ENCODE data around the gene SHC4. TPM values are rescaled to one million over a fixed set of nuclear protein-coding genes. Genes with fewer than 3 reads are reported as not detected.

SHC4 gene
- total and polyA plus RNA-seq, 9 of the 15 experiments (the other 6 are each of a cell fraction or from before 2014, with no cell fraction given): 0.43 to 1.2 (median 0.67) TPM

DNA sequence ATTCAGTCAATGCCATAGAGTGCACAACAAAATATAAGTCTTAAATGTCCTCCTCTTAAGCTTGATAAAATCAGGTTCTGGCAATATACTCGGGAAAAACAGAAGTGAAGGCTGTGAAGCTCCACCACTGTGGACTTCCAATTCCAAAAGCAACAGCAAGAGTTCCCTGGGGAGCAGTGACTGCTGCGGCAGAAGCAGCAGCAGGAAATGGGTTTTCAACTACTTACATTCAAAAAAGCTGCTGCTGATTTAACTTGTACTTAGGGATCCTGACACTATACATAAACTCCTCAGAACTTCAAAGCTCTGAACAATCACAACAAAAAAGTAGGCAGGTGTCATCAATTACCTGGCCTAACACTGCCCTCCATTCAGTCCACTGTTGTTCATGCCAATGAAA is 157.6 kb downstream of the SHC4 start (continued):
- TF ChIP-seq, protein P1, sequence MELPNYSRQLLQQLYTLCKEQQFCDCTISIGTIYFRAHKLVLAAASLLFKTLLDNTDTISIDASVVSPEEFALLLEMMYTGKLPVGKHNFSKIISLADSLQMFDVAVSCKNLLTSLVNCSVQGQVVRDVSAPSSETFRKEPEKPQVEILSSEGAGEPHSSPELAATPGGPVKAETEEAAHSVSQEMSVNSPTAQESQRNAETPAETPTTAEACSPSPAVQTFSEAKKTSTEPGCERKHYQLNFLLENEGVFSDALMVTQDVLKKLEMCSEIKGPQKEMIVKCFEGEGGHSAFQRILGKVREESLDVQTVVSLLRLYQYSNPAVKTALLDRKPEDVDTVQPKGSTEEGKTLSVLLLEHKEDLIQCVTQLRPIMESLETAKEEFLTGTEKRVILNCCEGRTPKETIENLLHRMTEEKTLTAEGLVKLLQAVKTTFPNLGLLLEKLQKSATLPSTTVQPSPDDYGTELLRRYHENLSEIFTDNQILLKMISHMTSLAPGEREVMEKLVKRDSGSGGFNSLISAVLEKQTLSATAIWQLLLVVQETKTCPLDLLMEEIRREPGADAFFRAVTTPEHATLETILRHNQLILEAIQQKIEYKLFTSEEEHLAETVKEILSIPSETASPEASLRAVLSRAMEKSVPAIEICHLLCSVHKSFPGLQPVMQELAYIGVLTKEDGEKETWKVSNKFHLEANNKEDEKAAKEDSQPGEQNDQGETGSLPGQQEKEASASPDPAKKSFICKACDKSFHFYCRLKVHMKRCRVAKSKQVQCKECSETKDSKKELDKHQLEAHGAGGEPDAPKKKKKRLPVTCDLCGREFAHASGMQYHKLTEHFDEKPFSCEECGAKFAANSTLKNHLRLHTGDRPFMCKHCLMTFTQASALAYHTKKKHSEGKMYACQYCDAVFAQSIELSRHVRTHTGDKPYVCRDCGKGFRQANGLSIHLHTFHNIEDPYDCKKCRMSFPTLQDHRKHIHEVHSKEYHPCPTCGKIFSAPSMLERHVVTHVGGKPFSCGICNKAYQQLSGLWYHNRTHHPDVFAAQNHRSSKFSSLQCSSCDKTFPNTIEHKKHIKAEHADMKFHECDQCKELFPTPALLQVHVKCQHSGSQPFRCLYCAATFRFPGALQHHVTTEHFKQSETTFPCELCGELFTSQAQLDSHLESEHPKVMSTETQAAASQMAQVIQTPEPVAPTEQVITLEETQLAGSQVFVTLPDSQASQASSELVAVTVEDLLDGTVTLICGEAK (IDR thresholded peaks at IDR 0.05): no peak
- TF ChIP-seq, protein P1 (CRISPR knock-in tag; IDR thresholded peaks at IDR 0.05): no peak
- TF ChIP-seq ZNF232 (CRISPR knock-in tag; IDR thresholded peaks at IDR 0.05) (no peak), MAFF (IDR thresholded peaks at IDR 0.05; ENCODE audit: low read length) (no peak), SRSF7 (optimal IDR thresholded peaks at IDR 0.05; ENCODE audit: low read depth, low read length) (no peak), SIX5 (IDR thresholded peaks at IDR 0.05; ENCODE audit: borderline replicate concordance in 1 of 2, insufficient read depth in 1 of 2, low read depth in 1 of 2, low read length in 2 of 2) (no peak), HDAC6 (IDR thresholded peaks at IDR 0.05; ENCODE audit: low read depth, low read length) (no peak)
- TF ChIP-seq, protein P2, sequence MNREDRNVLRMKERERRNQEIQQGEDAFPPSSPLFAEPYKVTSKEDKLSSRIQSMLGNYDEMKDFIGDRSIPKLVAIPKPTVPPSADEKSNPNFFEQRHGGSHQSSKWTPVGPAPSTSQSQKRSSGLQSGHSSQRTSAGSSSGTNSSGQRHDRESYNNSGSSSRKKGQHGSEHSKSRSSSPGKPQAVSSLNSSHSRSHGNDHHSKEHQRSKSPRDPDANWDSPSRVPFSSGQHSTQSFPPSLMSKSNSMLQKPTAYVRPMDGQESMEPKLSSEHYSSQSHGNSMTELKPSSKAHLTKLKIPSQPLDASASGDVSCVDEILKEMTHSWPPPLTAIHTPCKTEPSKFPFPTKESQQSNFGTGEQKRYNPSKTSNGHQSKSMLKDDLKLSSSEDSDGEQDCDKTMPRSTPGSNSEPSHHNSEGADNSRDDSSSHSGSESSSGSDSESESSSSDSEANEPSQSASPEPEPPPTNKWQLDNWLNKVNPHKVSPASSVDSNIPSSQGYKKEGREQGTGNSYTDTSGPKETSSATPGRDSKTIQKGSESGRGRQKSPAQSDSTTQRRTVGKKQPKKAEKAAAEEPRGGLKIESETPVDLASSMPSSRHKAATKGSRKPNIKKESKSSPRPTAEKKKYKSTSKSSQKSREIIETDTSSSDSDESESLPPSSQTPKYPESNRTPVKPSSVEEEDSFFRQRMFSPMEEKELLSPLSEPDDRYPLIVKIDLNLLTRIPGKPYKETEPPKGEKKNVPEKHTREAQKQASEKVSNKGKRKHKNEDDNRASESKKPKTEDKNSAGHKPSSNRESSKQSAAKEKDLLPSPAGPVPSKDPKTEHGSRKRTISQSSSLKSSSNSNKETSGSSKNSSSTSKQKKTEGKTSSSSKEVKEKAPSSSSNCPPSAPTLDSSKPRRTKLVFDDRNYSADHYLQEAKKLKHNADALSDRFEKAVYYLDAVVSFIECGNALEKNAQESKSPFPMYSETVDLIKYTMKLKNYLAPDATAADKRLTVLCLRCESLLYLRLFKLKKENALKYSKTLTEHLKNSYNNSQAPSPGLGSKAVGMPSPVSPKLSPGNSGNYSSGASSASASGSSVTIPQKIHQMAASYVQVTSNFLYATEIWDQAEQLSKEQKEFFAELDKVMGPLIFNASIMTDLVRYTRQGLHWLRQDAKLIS (CRISPR knock-in tag; IDR thresholded peaks at IDR 0.05): no peak
- TF ChIP-seq, protein P3, sequence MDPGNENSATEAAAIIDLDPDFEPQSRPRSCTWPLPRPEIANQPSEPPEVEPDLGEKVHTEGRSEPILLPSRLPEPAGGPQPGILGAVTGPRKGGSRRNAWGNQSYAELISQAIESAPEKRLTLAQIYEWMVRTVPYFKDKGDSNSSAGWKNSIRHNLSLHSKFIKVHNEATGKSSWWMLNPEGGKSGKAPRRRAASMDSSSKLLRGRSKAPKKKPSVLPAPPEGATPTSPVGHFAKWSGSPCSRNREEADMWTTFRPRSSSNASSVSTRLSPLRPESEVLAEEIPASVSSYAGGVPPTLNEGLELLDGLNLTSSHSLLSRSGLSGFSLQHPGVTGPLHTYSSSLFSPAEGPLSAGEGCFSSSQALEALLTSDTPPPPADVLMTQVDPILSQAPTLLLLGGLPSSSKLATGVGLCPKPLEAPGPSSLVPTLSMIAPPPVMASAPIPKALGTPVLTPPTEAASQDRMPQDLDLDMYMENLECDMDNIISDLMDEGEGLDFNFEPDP (CRISPR knock-in tag; IDR thresholded peaks at IDR 0.05): no peak

Data from K562 (cell line).